Measurements from ENCODE around the gene H2BK1.

H2BK1 gene

DNA sequence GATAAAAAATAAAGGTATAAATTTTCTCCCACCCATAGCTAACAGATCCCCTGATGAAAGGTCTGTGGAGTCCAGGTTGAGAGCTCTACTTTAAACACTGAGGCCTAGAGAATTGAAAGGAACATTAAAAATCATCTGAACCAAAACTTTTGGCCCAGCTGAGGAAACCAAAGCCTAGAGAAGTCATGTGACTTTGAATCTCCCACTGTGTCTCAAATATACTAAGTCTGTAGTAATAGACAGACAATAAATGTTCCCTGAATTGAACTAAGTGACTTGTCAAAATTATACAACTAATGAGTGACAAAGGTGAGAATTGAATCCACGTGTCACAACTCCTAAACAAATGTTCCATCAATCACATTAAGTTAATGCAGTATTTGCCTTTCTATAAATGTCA, 48.5 kb downstream of the H2BK1 start:
- Histone ChIP-seq H3K79me2 (ENCODE audit: insufficient read depth, low read length) (no peaks in the 10 kb centered on the region), H3K4me1 (ENCODE audit: insufficient read depth, low read length, severe bottlenecking) (no peaks in the 10 kb centered on the region), H3K9me3 (ENCODE audit: low read length) (no peaks in the 10 kb centered on the region), H3K9ac (ENCODE audit: low read length) (no peak overlapping the region), H3K9me2 (ENCODE audit: low read depth, low read length) (no peaks in the 10 kb centered on the region), H3K4me2 (ENCODE audit: low read length) (no peak overlapping the region), H3K27ac (ENCODE audit: low read depth, low read length, poor library complexity, severe bottlenecking) (no peak overlapping the region), H3F3A (ENCODE audit: insufficient read depth, low read length) (no peaks in the 10 kb centered on the region), H3K36me3 (ENCODE audit: insufficient read depth, low read length) (no peaks in the 10 kb centered on the region), H3K27me3 (ENCODE audit: insufficient read depth, low read length) (no peaks in the 10 kb centered on the region), H4K20me1 (ENCODE audit: insufficient read depth, low read length) (no peaks in the 10 kb centered on the region), H3K4me3 (ENCODE audit: low read depth, low read length, poor library complexity, severe bottlenecking) (no peak overlapping the region), H2AFZ (ENCODE audit: low read length) (no peak overlapping the region)
- TF ChIP-seq EZH2 (IDR thresholded peaks at IDR 0.05; ENCODE audit: borderline replicate concordance, low read length): no peak
- TF ChIP-seq, protein P1, sequence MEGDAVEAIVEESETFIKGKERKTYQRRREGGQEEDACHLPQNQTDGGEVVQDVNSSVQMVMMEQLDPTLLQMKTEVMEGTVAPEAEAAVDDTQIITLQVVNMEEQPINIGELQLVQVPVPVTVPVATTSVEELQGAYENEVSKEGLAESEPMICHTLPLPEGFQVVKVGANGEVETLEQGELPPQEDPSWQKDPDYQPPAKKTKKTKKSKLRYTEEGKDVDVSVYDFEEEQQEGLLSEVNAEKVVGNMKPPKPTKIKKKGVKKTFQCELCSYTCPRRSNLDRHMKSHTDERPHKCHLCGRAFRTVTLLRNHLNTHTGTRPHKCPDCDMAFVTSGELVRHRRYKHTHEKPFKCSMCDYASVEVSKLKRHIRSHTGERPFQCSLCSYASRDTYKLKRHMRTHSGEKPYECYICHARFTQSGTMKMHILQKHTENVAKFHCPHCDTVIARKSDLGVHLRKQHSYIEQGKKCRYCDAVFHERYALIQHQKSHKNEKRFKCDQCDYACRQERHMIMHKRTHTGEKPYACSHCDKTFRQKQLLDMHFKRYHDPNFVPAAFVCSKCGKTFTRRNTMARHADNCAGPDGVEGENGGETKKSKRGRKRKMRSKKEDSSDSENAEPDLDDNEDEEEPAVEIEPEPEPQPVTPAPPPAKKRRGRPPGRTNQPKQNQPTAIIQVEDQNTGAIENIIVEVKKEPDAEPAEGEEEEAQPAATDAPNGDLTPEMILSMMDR (IDR thresholded peaks at IDR 0.05; ENCODE audit: low read length): no peak
